GM12878 (cell line): ENCODE measurements around the gene KPNA1. TPM values are rescaled to one million over a fixed set of nuclear protein-coding genes. Genes with fewer than 3 reads are reported as not detected.

Experiments used
- ATAC-seq: fragments of 200-7000 bp; cut with Tn5 transposase; 3 replicates; pipeline ENCODE4 v1.9.1; 2020; ENCODE audit warnings: mild to moderate bottlenecking, moderate library complexity
- BruUV-seq: library from RNA; stranded (reverse); fragments of 400-500 nt; replicated peaks from 2 replicates; lab custom pipeline; 2021; lab: Mats Ljungman, UMichigan
- CTCF ChIA-PET: fragments of 300-600 bp; sonication (Branson Sonifier 250); formaldehyde crosslinking; extraction: SDS; loops from one replicate; lab custom pipeline; 2021; ENCODE audit warnings: inconsistent platforms; lab: Yijun Ruan, JAX
- POLR2A ChIA-PET: fragments of 350-600 bp; formaldehyde crosslinking; extraction: SDS; loops from one replicate; lab custom pipeline; 2021; ENCODE audit warnings: inconsistent platforms; lab: Charles Lee
- RAD21 ChIA-PET: fragments of 300-600 bp; sonication (Branson Sonifier 250); formaldehyde crosslinking; loops from one replicate; lab custom pipeline; 2023; ENCODE audit warnings: antibody characterized with exemption; ENCODE audit not compliant: unreplicated experiment; lab: Charles Lee
- SMC1A ChIA-PET: fragments of 300-600 bp; sonication (Branson Sonifier 250); formaldehyde crosslinking; loops from one replicate; lab custom pipeline; 2023; ENCODE audit not compliant: unreplicated experiment, uncharacterized antibody; lab: Charles Lee
- DNase-seq: peaks from one replicate; pipeline ENCODE4 v3.0.0-alpha.2; 2011; ENCODE audit warnings: low read depth, low spot score
- FAIRE-seq: peaks from 3 replicates; lab custom pipeline; 2011; peaks lifted over from hg19 to GRCh38; lab: Jason Lieb, UNC
- H2AFZ ChIP-seq: 2 replicates; pipeline ENCODE4 v1.6.0; 2011; ENCODE audit warnings: low read depth, low read length, control low read depth; ENCODE audit not compliant: control insufficient read depth
- H3K27ac ChIP-seq: 2 replicates; pipeline ENCODE4 v1.5.1; 2011; ENCODE audit warnings: control low read depth; ENCODE audit not compliant: control insufficient read depth, insufficient read depth
- H3K27me3 ChIP-seq, 2 experiments: replicated peaks in 1 of 2; 2 replicates each; pipeline versions ENCODE4 v1.6.0 to v1.6.1; 2011; ENCODE audit warnings: low read length in 1 of 2; ENCODE audit not compliant: control insufficient read depth in 2 of 2, insufficient read depth in 2 of 2
- H3K36me3 ChIP-seq, 2 experiments: 2 replicates each; pipeline ENCODE4 v1.5.1; 2011; ENCODE audit warnings: low read length in 1 of 2; ENCODE audit not compliant: control insufficient read depth in 2 of 2, insufficient read depth in 2 of 2
- H3K4me1 ChIP-seq: 2 replicates; pipeline ENCODE4 v1.6.1; 2011; ENCODE audit warnings: mild to moderate bottlenecking, low read length, moderate library complexity, mixed read lengths; ENCODE audit not compliant: control insufficient read depth, insufficient read depth
- H3K4me2 ChIP-seq: 2 replicates; pipeline ENCODE4 v1.6.0; 2011; ENCODE audit warnings: control low read depth; ENCODE audit not compliant: control insufficient read depth, insufficient read depth
- H3K4me3 ChIP-seq: fragments of 200-600 bp; sonication (generic); 2 replicates; pipeline ENCODE4 v1.5.1; 2016
- H3K79me2 ChIP-seq: 2 replicates; pipeline ENCODE4 v1.6.0; 2011; ENCODE audit warnings: low read length; ENCODE audit not compliant: control insufficient read depth, insufficient read depth
- H3K9ac ChIP-seq: 2 replicates; pipeline ENCODE4 v1.8.0; 2011; ENCODE audit warnings: low read length, control low read depth, mixed read lengths; ENCODE audit not compliant: control insufficient read depth, insufficient read depth
- H3K9me3 ChIP-seq: replicated peaks from 3 replicates; pipeline ENCODE4 v1.5.1; 2011; ENCODE audit warnings: mild to moderate bottlenecking, low read length; ENCODE audit not compliant: control insufficient read depth, insufficient read depth
- H4K20me1 ChIP-seq: 2 replicates; pipeline ENCODE4 v1.6.0; 2011; ENCODE audit not compliant: control insufficient read depth, insufficient read depth
- HCFC1 ChIP-seq: fragments of 150-350 bp; IDR thresholded peaks from 2 replicates; pipeline ENCODE4 v1.6.1; 2014; ENCODE audit warnings: low read length
- MTA2 ChIP-seq: fragments of 450-650 bp; IDR thresholded peaks from 2 replicates; pipeline ENCODE4 v1.6.1; 2016; ENCODE audit warnings: low read depth, mild to moderate bottlenecking, moderate library complexity
- SUPT20H ChIP-seq: IDR thresholded peaks from 2 replicates; pipeline ENCODE4 v1.6.1; 2011; ENCODE audit warnings: low read depth, mild to moderate bottlenecking, low read length, moderate library complexity, borderline replicate concordance; ENCODE audit not compliant: control insufficient read depth
- ZBTB11 ChIP-seq: fragments of 450-650 bp; formaldehyde crosslinking; IDR thresholded peaks from 2 replicates; pipeline ENCODE4 v1.5.0; 2022; ENCODE audit warnings: mild to moderate bottlenecking, missing genetic modification characterization
- ZNF274 ChIP-seq: IDR thresholded peaks from one replicate; pipeline ENCODE4 v1.8.0; 2011; ENCODE audit not compliant: insufficient read length, insufficient read depth
- whole genome bisulfite sequencing: methylation state at CpG from one replicate; pipeline ENCODE4 v1.1.6; 2016; ENCODE audit warnings: low lambda C conversion rate; ENCODE audit not compliant: insufficient replicate concordance, insufficient coverage; ENCODE audit errors: missing lambda C conversion rate; 5-methylcytosine and 5-hydroxymethylcytosine counted together
- in situ Hi-C: fragments of 300-500 bp; cut with MboI; formaldehyde crosslinking; loops from 9 replicates; pipeline ENCODE4 v1.14.3; 2018; ENCODE audit warnings: mixed read lengths
- intact Hi-C: fragments of 100-400 bp; cut with micrococcal nuclease; formaldehyde crosslinking; loops from one replicate; pipeline ENCODE4 v1.14.2; 2022; ENCODE audit not compliant: unreplicated experiment
- polyA plus RNA-seq, 11 experiments: library from polyadenylated mRNA; depleted of rRNA in 4 of 11; unstranded in 6 of 11; stranded (reverse) in 5 of 11; fragments of >200 nt; fragmentation: Nextera tagmentation in 4 of 11; fragmentation: Illumina TruSeq in 1 of 11; extraction: Ambion mirVana in 4 of 11; extraction: Trizol in 1 of 11; gene quantifications; 1 replicate in 1 of 11; 2 replicates in 10 of 11; pipeline versions ENCODE4 v1.2.1 to v1.2.3, GENCODE V29; 2011 to 2016; ENCODE audit warnings: inconsistent platforms in 2 of 11, missing spikeins in 2 of 11, low read depth in 1 of 11
- total RNA-seq, 4 experiments: library from RNA; depleted of rRNA in 3 of 4; stranded (reverse); fragments of >200 nt in 3 of 4; fragmentation: Illumina TruSeq in 1 of 4; extraction: Trizol in 1 of 4; gene quantifications; 2 replicates each; pipeline versions ENCODE4 v1.2.1 to v1.2.3, GENCODE V29; 2013 to 2021

Gene KPNA1
- total and polyA plus RNA-seq, 10 of the 15 experiments (the other 5 are each of a cell fraction or from before 2014, with no cell fraction given) = 8.5 to 52.7 (median 41.0) TPM

DNA sequence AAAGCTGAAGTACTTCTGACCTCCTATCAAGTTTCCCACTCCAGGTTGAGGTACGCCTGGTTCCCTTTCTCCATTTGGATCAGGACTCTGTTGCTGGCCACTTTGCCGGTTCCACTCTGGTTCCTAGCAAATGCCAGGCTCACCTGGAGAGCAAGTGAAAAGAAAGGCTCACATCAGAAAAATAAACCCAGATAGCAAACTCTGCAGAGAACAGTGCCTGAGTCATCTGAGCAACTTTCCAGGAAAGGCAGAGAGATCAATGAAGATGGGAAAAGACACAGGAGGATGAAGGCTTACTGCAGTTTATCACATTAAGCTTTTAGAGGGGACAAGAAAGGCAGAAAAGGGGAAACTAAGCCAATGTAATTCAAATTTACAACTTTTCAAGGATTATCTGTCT is 57.0 kb downstream of the KPNA1 start:
- intact Hi-C loops (loop anchor here (2.0 to 5.0 kb wide), 3 partner anchors 51 to 95 kb away; no protein-coding TSS in a partner anchor), in situ Hi-C loops (no loop called here)
- no peaks in the 10 kb centered on the region for H3K79me2 ChIP-seq
- DNase-seq (no peak), ATAC-seq (no peak), FAIRE-seq (no peak)
- 96% methylated on average over 2 of the region's 2 CpGs for WGBS
- no peak overlapping the region for H3K9ac ChIP-seq
- H3K4me3 ChIP-seq = no peak overlapping the region
- ChIA-PET SMC1A (interaction anchor here (0.7 to 4.9 kb wide), 22 partner anchors 11 to 910 kb away, joined by 3 to 31 read pairs (median 4); partner anchors contain the start of genes FAM162A and WDR5B), RAD21 (interaction anchor here (1.2 to 2.2 kb wide), 5 partner anchors 58 to 226 kb away, joined by 3 to 12 read pairs (median 5); partner anchors contain the start of gene PARP14), CTCF (interaction anchor here (0.7 to 3.8 kb wide), 22 partner anchors 9 to 228 kb away, joined by 3 to 35 read pairs (median 4); partner anchors contain the start of genes FAM162A, PARP14 and WDR5B), POLR2A (no interaction called here)
- H3K36me3 ChIP-seq = peaks cover 2 to 21% of the 10 kb centered on the region in 2 experiments
- H3K9me3 ChIP-seq = no peaks in the 10 kb centered on the region
- H3K4me2 ChIP-seq = no peak overlapping the region
- no peak for TF ChIP-seq HCFC1
- TF ChIP-seq ZNF274 = no peak
- TF ChIP-seq SUPT20H = no peak
- TF ChIP-seq ZBTB11 = no peak
- no peak for TF ChIP-seq MTA2
- H2AFZ ChIP-seq = no peak overlapping the region
- BruUV-seq = no TSS peak
- no peak overlapping the region for H3K27ac ChIP-seq
- H3K4me1 ChIP-seq = no peaks in the 10 kb centered on the region
- H4K20me1 ChIP-seq = no peaks in the 10 kb centered on the region
- no peaks in the 10 kb centered on the region for H3K27me3 ChIP-seq
